A673 (cell line): Measurements from ENCODE around the gene GRXCR1. TPM values are rescaled to one million over a fixed set of nuclear protein-coding genes. Genes with fewer than 3 reads are reported as not detected.

Experiments
- BruUV-seq: library from RNA; stranded (reverse); fragments of 400-500 nt; replicated peaks from 2 replicates; lab custom pipeline; 2021; lab: Mats Ljungman, UMichigan
- CTCF ChIA-PET: fragments of 300-600 bp; sonication (Branson Sonifier 250); formaldehyde crosslinking; loops from one replicate; lab custom pipeline; 2022; ENCODE audit warnings: antibody characterized with exemption; lab: Charles Lee
- POLR2A ChIA-PET: fragments of 300-600 bp; sonication (Branson Sonifier 250); formaldehyde crosslinking; loops from one replicate; lab custom pipeline; 2022; ENCODE audit warnings: antibody characterized with exemption; ENCODE audit not compliant: low non-redundant PET; lab: Charles Lee
- DNase-seq: peaks from one replicate; pipeline ENCODE4 v3.0.0-alpha.2; 2015; ENCODE audit warnings: low spot score
- H3K27ac ChIP-seq: fragments of 200-600 bp; sonication (generic); 2 replicates; pipeline ENCODE4 v1.5.1; 2016; ENCODE audit warnings: mixed run types, low read depth, mild to moderate bottlenecking, mixed read lengths, antibody characterized with exemption, low read length; ENCODE audit not compliant: poor library complexity, severe bottlenecking
- H3K27me3 ChIP-seq: fragments of 200-600 bp; sonication (generic); replicated peaks from 2 replicates; pipeline ENCODE4 v1.6.1; 2017; ENCODE audit warnings: mixed run types, low read depth, mild to moderate bottlenecking, mixed read lengths, antibody characterized with exemption, low read length; ENCODE audit not compliant: insufficient read depth, poor library complexity
- H3K36me3 ChIP-seq: fragments of 200-600 bp; sonication (generic); 2 replicates; pipeline ENCODE4 v1.6.1; 2016; ENCODE audit warnings: mixed run types, mild to moderate bottlenecking, mixed read lengths, antibody characterized with exemption, low read length; ENCODE audit not compliant: insufficient read depth, poor library complexity, severe bottlenecking
- H3K4me1 ChIP-seq: fragments of 200-600 bp; sonication (generic); 2 replicates; pipeline ENCODE4 v1.6.1; 2017; ENCODE audit warnings: mixed run types, mild to moderate bottlenecking, mixed read lengths, antibody characterized with exemption, low read length; ENCODE audit not compliant: insufficient read depth, poor library complexity, severe bottlenecking
- H3K4me3 ChIP-seq: fragments of 200-600 bp; sonication (generic); 2 replicates; pipeline ENCODE4 v1.5.1; 2016; ENCODE audit warnings: low read depth, mixed run types, mild to moderate bottlenecking, mixed read lengths, low read length; ENCODE audit not compliant: poor library complexity, severe bottlenecking
- H3K9me3 ChIP-seq: fragments of 200-600 bp; sonication (generic); 2 replicates; pipeline ENCODE4 v1.6.1; 2016; ENCODE audit warnings: mixed run types, low read depth, mild to moderate bottlenecking, mixed read lengths, antibody characterized with exemption, low read length; ENCODE audit not compliant: poor library complexity, severe bottlenecking
- CTCF ChIP-seq: fragments of 300-800, 200-600 bp; sonication (generic); conservative IDR thresholded peaks from 2 replicates; pipeline ENCODE4 v1.5.1; 2017; ENCODE audit warnings: low read depth, mild to moderate bottlenecking, antibody characterized with exemption, low read length, moderate library complexity, mixed read lengths
- EZH2 ChIP-seq: fragments of 200-600 bp; sonication (generic); IDR thresholded peaks from 2 replicates; pipeline ENCODE4 v1.6.1; 2017; ENCODE audit warnings: borderline replicate concordance, low read depth, mild to moderate bottlenecking, mixed read lengths, antibody characterized with exemption, low read length; ENCODE audit not compliant: poor library complexity, severe bottlenecking
- intact Hi-C: fragments of 100-400 bp; cut with micrococcal nuclease; formaldehyde crosslinking; loops from one replicate; pipeline ENCODE4 v1.10.0; 2022; ENCODE audit not compliant: unreplicated experiment
- total RNA-seq: library from RNA; stranded (reverse); gene quantifications from 2 replicates; pipeline ENCODE4 v1.2.3, GENCODE V29; 2021

The GRXCR1 gene
- total RNA-seq, 1 experiment from 2014 or later = not detected

- no peak for DNase-seq
- ChIA-PET CTCF (no interaction called here), POLR2A (no interaction called here)
- H3K36me3 ChIP-seq = no peaks in the 10 kb centered on the region
- H3K9me3 ChIP-seq = peaks cover 23% of the 10 kb centered on the region
- intact Hi-C loops = no loop called here
- no peaks in the 10 kb centered on the region for H3K4me1 ChIP-seq
- H3K27me3 ChIP-seq = no peaks in the 10 kb centered on the region
- H3K27ac ChIP-seq = no peak overlapping the region
- H3K4me3 ChIP-seq = no peak overlapping the region
- no TSS peak for BruUV-seq
- TF ChIP-seq EZH2 (no peak), CTCF (no peak)
Measured at GRCh38 chr4:42985976-42986375, 93.5 kb downstream of the GRXCR1 start.

- Histone ChIP-seq H3K4me1 (no peaks in the 10 kb centered on the region), H3K27me3 (no peaks in the 10 kb centered on the region), H3K27ac (no peak overlapping the region), H3K9me3 (peaks cover 3% of the 10 kb centered on the region), H3K36me3 (no peaks in the 10 kb centered on the region), H3K4me3 (no peak overlapping the region)
- TF ChIP-seq EZH2 (no peak), CTCF (peak; percentile 62)
- intact Hi-C loops = no loop called here
- CTCF ChIA-PET = no interaction called here
- DNase-seq = peak; percentile 23
- BruUV-seq = no TSS peak
- POLR2A ChIA-PET = no interaction called here
Measured at GRCh38 chr4:42995343-42995944, 102.9 kb downstream of the GRXCR1 start.

GRCh38 chr4:43008793-43009192, 116.3 kb downstream of the GRXCR1 start:
- POLR2A ChIA-PET = no interaction called here
- no TSS peak for BruUV-seq

More at GRCh38 chr4:43008793-43009192, 116.3 kb downstream of the GRXCR1 start:
- DNase-seq = no peak
- Histone ChIP-seq H3K27me3 (no peaks in the 10 kb centered on the region), H3K27ac (no peak overlapping the region), H3K4me3 (no peak overlapping the region), H3K36me3 (no peaks in the 10 kb centered on the region), H3K9me3 (peaks cover 7% of the 10 kb centered on the region), H3K4me1 (no peaks in the 10 kb centered on the region)
- intact Hi-C loops = no loop called here
- CTCF ChIA-PET = no interaction called here
- no peak for TF ChIP-seq CTCF
- no peak for TF ChIP-seq EZH2
